ENCODE results near the gene FABP1.

- TF ChIP-seq CTCF (IDR thresholded peaks at IDR 0.05) (no peak), ZFX (IDR thresholded peaks at IDR 0.05; ENCODE audit: borderline replicate concordance) (no peak)
Observed at GRCh38 chr2:88160517-88160916, 32.7 kb upstream of the FABP1 start.

Data from 22Rv1 (cell line).